Breast epithelium (tissue), 3 donors: ENCODE results near the gene PKHD1.

Experiments used
- POLR2A ChIP-seq: fragments of 450-650 bp; IDR thresholded peaks from one replicate; pipeline ENCODE4 v1.6.1; 2016; ENCODE audit warnings: antibody characterized with exemption, mild to moderate bottlenecking, moderate library complexity
- TF ChIP-seq, protein P1 (sequence below), 3 donors: fragments of 450-650 bp; IDR thresholded peaks; one replicate each; pipeline ENCODE4 v1.5.1; 2016 to 2017; ENCODE audit warnings: antibody characterized with exemption in 3 of 3, mild to moderate bottlenecking in 3 of 3, moderate library complexity in 3 of 3

DNA sequence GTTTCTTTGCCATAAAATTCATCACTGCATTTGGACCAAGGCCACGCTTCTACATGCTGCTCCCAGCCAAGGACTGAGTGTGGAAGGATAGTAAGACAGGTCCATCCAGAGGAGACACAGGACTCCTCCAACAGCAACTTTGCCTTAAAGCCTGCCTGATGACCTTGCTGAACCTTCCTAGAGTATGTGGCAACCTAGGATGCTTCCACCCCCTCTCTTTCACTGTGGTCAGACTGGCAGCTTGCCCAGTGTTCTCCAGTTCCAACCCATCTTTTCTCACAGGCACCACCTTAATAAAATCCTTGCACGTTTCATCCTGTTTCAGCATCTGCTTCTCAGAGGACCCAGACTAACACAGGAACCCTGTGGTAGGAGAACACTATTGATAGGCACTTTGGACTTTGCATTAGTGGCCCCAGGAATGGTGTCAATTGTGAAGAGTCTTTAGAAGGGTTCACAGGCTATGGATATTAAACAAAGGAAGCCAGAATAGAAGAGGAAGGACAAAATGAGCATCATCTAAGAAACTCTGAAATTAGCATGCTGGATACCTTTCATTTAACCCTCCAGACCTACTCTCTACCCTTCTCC, 2.4 kb upstream of the PKHD1 start:
- no peak for TF ChIP-seq POLR2A
- TF ChIP-seq, protein P1, sequence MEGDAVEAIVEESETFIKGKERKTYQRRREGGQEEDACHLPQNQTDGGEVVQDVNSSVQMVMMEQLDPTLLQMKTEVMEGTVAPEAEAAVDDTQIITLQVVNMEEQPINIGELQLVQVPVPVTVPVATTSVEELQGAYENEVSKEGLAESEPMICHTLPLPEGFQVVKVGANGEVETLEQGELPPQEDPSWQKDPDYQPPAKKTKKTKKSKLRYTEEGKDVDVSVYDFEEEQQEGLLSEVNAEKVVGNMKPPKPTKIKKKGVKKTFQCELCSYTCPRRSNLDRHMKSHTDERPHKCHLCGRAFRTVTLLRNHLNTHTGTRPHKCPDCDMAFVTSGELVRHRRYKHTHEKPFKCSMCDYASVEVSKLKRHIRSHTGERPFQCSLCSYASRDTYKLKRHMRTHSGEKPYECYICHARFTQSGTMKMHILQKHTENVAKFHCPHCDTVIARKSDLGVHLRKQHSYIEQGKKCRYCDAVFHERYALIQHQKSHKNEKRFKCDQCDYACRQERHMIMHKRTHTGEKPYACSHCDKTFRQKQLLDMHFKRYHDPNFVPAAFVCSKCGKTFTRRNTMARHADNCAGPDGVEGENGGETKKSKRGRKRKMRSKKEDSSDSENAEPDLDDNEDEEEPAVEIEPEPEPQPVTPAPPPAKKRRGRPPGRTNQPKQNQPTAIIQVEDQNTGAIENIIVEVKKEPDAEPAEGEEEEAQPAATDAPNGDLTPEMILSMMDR (IDR thresholded peaks at IDR 0.05) = no peak
